HG02981 (cell line): Measurements from ENCODE around the gene AIF1.
"Not testable (repeated sequence)": the region's sequence is repeated elsewhere in the genome, so short reads cannot be mapped to it uniquely, and the experiment has no call there.

Experiments used
- ATAC-seq: cut with Tn5 transposase; IDR thresholded peaks from one replicate; pipeline ENCODE4 v1.9.1; 2021; ENCODE audit warnings: mild to moderate bottlenecking, moderate library complexity; ENCODE audit not compliant: unreplicated experiment

Gene AIF1

DNA sequence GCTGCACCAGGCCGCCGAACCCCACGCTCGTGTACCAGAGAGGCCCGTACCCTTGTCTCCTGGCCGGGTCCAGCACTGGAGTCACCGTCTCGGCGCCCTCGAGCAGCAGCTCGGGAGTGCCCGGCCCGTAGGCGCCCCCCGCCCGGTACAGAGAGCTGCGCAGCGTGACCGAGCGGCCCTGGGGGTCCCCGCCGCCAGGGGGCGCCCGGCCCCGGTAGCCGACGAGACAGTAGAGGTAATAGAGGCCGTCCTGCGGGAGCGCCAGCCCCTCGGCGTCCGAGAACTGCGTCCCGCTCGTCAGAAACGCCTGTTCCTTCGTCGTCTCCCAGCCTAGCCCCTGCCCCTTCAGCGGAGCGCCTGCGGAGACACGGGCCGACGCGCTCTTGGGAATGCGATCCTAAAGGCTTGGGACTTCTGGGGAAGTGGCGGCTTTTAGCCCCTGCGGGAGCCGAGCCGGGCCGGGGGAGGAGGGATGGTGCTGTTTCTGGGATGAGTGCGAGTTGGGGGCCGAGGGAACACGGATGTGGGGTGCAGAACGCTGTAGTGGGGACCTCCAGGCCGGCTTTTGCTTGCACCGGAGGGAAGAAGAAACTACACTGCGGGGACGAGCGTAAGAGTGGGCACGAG, 34.1 kb upstream of the AIF1 start:
- ATAC-seq = peak; percentile 65

- ATAC-seq = no peak
Measured at GRCh38 chr6:31581434-31582229, 33.4 kb upstream of the AIF1 start.

DNA sequence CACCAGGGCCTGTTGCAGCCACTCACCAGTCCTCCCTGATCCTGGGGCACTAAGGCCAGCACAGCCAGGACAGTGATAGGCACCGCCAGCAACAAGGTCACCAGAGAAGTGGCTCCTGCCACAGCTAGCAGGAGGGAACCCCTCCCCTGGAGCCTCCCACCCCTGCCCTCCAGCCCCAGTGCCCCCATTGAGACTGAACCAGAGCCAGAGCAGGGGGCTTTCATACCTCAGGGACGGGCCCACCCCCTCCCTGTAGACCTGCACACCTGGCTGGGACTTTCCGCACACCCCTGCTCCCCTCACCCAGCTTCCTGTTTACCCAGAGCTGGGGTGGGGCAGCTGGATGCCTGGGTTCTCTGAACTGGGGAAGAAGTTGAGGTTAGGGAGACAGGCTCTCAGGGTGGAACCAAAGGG, 32.8 kb upstream of the AIF1 start, which contains the start of gene LTB:
LTB (minus strand) TSS at position 195 of the 414 bp plus-strand sequence; CDS start at position 188, 7 bp downstream.
- ATAC-seq = no peak

DNA sequence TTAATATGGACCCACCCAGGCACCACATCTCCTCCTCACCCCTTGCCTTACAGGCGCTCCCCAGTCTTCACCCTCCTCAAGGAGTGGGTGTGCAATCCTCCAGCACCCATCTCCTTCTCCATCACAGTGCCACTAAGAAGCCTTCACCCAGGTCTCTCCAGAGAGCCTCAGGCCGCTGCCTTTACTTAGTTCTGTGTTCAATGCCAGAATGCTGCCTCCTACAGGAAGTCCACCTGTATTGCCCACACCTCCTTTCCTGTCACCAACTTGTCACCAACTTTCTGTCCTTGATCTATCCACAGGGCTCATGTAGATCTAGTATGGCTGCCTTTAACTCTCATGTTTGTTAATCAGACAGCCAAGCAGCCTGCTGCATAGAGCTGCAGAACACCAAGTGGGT, 29.5 kb upstream of the AIF1 start:
- ATAC-seq = no peak

DNA sequence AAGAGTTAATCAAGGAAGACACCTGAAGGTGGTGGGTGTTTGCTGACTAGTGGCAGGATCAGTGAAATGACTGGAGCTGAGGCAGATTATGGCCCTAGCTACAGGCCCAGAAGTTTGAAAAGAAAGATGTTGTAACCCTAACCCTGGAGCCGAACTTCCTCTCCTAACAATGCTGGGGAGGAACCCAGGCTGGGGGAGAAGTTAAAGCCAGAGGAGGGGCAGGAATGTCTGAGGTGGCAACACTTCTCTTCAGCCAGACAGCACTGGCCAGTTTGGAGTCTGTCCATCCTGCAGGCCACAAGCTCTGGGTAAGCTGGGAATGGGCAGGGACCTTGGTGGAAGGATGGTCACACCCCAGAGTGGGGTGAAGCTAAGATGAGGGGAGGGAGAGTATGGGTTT, 29.0 kb upstream of the AIF1 start, which contains the start of gene LST1:
LST1 (plus strand) TSS at position 270 of the 400 bp plus-strand sequence. CDS start 1,023 bp downstream, outside the sequence.
- no peak for ATAC-seq

DNA sequence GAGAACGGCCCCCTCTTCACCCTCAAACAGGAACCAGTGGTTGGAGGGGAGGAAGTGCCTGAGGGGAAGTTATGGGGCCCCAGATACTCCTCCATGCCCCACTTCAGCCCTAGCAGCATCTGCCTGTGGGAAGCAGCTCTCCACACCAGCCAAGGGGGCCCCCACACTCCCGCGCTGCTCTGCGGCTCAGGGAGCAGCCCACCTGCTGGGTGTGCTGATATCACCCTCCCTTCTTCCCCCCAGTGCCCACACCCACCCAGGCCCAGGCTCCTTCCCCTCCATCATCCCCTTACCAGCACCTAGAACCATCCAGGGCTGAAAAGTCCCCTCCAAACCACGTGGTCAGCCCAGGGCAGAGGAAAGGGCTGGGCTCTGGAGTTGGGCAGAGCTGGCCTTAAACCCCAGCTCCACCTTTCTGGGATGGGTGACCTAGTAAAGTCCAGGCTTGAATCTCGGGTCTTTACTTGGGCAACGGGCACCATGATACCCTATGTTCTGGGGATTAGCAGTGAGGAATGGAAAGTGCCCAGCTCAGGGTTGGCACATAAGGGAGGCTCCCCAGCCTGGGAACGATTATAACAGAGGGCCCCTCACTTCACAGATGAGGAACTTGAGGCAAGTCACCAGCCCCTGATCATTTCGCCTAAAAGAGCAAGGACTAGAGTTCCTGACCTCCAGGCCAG, 28.3 kb upstream of the AIF1 start:
- no peak for ATAC-seq

DNA sequence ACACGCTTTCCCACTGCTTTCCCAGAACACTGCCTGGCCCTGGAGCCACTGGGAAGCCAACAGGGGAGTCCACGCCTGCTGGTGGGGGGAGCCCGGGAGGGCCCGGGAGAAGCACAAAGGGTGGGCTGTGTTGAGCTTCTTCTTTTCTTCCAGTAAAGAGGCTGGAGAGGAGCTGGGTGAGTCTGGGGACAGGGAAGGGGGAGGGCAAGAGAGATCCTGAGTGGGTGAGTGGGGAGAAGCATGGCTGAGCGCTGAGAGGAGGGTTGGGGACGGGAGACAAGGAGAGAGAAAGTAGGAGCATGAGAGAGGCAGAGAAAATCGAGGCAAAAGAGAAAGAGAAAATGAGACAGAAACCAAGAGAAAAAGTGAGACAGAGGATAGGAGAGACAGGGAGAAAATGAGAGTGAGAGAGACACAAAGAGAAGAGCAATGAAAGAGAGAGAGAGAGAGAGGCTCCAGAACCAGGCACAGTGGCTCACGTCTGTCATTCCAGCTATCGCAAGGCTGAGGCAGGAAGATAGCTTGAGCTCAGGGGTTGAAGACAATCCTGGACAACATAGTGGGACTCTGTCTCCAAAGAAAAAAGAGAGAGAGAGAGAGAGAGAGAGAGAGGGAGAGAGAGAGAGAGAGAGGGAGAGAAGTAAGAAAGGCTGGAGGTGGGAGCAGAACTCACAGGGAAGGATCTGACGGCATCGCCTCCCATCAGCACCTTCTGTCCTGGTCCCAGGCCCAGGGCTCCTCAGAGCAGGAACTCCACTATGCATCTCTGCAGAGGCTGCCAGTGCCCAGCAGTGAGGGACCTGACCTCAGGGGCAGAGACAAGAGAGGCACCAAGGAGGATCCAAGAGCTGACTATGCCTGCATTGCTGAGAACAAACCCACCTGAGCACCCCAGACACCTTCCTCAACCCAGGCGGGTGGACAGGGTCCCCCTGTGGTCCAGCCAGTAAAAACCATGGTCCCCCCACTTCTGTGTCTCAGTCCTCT, 26.9 kb upstream of the AIF1 start:
- ATAC-seq = no peak

GRCh38 chr6:31588871-31589650, 26.0 kb upstream of the AIF1 start:
- no peak for ATAC-seq

DNA sequence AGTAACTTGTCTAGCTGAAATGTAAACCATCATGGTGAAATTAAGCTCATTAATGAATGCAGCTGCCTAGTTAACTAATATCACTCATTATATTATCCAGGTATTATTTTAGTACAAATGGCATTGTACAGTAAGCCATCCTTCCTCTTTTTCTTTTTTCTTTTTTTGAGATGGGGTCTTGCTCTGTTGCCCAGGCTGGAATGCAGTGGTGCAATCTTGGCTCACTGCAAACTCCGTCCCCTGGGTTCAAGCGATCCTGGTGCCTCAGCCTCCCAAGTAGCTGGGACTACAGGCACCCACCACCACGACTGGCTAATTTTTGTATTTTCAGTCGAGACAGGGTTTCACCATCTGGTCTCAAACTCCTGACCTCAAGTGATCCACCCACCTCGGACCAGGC, 24.3 kb upstream of the AIF1 start:
- ATAC-seq = not testable (repeated sequence)

DNA sequence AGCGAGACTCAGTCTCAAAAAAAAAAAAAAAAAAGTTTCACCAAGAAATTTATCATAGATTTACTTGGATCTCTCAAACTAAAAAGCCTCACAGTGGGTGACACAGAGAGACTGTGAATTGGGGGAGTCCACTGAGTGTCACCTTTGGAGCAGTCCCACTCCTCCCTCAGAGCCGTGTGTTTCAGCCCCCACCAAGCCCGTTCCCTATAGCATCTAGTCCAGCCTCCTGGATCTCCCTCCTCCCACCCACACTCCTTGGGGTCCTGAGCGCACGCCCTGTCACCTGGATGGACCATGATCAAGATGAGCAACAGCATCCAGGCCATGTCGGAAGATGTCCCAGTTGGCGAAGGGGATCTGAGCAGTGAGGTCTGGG, 22.6 kb upstream of the AIF1 start:
- ATAC-seq = no peak

DNA sequence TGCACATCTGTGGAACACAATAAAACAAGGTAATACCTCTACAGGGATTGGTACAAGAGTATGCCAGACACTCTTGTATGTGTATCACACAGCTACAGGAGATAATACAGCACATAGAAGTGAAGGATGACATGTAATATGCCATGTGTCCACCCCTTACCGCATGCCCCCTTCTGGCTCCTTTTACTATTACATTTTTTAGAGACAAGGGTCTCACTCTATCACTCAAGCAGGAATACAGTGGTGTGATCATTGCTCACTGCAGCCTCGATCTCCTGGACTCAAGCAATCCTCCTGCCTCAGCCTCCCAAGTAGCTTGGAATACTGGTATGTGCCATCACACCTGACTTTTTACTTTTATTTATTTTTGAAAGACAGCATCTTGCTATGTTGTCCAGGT, 18.0 kb upstream of the AIF1 start:
- ATAC-seq = peak; percentile 53

- ATAC-seq = no peak
Measured at GRCh38 chr6:31607317-31607716, 7.7 kb upstream of the AIF1 start.

- no peak for ATAC-seq
Measured at GRCh38 chr6:31609519-31610406, 5.3 kb upstream of the AIF1 start.

DNA sequence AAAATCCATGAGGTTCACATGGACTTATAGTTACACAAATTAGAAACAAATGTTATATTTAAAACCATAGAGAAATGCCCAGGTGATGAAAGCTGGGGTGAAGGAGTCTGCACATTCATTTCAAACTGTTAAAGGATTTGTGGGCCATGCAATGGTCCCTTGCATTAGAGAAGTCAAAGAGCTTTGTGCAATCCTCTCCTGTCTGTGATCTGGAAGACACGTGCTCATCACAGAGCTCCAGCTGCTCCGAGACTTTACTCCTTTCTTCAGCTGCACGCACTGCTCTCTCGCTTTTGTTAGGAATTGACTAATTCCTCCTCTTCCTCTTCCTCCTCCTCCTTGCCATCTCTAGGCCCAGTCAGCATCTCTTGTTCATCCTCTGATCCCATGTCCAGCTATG, 4.1 kb upstream of the AIF1 start:
- ATAC-seq = no peak

GRCh38 chr6:31614075-31614619, 887 bp upstream of the AIF1 start:
- no peak for ATAC-seq

DNA sequence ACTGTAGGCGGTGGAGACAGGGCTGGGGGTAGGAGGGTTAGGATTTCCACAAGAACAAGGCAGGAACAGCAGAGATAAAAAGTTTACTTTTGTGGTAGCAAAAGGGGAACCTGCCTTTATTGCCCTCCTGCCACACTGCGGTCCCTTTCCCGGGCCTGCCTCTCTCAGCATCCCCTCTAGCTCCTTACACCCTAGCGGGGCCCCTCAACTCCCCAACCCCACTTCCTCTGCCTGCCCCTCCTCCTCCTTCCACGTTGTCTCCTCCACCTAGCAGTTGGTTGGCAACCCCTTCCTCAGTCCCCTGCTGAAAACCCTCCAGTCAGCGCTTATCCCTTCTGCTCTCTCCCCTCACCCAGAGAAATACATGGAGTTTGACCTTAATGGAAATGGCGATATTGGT, 714 bp downstream of the AIF1 start:
- ATAC-seq = no peak

GRCh38 chr6:31617010-31617409, 2.0 kb downstream of the AIF1 start:
- ATAC-seq = no peak

GRCh38 chr6:31619805-31620585, 5.0 kb downstream of the AIF1 start:
- ATAC-seq = peak; percentile 79
